EL (cell line): ENCODE data around the gene KLRG1.
A peak's percentile ranks its signal among the peaks of the same experiment; 100 is the strongest.

Experiments used
- DNase-seq: peaks from one replicate; pipeline ENCODE4 v3.0.0-alpha.2; 2016

Gene KLRG1

DNA sequence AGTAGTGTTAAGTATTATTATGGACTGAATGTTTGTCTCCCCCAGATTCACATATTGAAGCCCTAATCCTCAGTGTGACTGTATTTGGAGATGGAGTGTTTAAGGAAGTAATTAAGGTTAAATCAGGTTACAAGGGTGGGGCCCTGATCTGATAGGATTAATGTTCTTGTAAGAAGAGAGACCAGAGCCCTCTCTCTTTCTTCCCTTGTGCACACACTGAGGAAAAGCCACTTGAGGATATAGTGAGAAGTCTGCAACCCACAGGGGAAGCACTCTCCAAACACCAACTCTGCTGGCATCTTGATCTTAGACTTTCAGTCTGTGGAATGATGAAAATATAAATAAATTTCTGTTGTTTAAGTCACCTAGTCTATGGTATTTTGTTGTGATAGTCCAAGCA lies 2.2 kb upstream of the KLRG1 start:
- no peak for DNase-seq

DNA sequence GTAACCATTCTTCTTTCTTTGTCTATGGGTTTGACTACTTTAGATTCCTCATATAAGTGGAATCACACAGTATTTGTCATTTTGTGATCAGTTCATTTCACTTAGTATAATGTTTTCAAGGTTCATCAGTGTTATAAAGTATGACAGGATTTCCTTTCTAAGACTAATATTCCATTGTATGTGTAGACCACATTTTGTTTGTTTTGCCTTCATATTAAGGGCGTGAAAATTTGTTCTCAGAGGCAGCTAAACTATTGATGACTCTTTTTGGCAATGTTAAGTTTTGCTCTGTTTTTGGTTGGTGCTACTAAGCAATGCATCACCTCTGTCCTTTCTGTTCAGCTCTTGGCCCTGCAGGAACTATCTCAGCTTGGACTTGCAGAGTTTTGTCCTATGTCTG lies 1.7 kb upstream of the KLRG1 start:
- DNase-seq: no peak

GRCh38 chr12:8991371-8992345 lies 2.3 kb downstream of the KLRG1 start:
- DNase-seq: no peak

DNA sequence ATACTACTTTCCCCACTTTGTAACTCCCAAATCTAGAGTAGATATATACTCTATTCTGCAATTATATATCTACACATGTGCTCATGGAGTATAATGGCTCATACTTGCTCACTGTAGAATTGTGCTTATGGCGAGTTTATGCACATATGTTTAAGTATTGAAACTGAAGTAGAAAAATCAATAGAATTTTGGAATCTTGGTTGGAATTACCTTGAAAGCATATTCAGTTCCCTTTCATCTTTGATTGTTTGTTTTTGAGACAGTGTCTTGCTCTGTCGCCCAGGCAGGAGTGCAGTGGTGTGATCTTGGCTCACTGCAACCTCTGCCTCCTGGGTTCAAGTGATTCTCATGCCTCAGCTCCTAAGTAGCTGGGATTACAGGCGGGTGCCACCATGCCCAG lies 4.5 kb downstream of the KLRG1 start:
- DNase-seq: no peak

DNA sequence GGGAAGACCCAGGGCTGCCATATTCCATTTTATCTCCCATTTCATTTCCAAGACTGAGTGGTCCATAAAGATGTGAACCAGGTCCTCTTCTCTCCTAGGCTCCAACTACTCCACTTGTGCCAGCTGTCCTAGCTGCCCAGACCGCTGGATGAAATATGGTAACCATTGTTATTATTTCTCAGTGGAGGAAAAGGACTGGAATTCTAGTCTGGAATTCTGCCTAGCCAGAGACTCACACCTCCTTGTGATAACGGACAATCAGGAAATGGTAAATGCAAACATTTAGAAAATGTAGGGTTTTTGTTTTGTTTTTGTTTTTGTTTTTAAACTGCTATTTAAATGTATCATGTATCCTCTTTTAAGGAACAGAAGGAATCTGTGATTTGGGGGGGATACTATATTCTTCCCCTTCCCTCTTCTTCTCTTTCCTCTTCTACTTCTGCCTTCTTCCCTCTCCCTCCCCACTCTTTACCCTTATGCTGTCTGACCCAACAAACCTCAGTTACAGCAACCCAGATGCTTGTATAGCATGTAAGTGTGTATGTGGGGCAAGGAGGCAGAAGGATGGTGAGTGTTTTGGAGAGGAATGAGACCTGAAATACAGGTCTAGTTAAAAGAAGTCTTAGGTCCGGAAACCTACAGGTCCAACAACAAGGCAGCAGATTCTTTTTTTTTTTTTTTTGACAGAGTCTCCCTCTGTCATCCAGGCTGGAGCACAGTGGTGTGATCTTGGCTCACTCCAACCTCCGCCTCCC lies 5.9 kb downstream of the KLRG1 start:
- no peak for DNase-seq

- DNase-seq: peak; percentile 14
Measured at GRCh38 chr12:8996682-8997405, 7.5 kb downstream of the KLRG1 start.

DNA sequence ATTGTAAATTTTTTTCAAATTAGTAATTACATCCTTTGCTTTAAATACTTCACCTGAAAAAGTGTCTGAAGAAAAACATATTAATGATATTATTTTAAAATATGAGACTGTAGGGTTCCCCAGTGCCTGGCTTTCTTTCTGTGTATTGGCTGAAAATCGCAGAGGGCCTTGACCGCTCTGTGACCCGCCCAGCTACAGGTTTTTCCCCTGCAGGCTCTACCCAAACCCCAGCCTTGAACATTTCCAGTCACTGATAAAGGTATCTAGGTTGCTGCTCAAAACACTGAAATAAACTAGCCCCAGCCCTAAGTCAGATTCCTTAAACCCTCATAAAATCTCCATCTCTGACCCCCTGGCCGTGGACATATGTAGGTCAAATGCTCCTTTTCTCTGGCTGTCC lies 11.9 kb downstream of the KLRG1 start:
- DNase-seq: no peak

DNA sequence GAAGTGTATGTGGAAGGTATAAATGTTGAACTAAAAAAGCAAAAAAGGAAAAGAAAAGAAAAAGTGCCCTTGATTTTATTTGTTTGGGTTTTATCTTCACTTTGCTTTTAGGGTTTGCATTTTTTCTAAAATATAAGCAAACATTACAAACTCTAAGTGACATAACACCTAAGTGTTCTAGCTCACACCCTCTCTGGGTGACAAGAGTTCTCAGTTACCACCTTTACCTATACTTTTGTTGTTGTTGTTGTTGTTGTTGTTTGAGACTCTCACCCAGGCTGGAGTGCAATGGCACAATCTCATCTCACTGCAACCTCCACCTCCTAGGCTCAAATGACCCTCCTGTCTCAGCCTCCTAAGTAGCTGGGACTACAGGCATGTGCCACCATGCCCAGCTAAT lies 13.0 kb downstream of the KLRG1 start:
- DNase-seq: no peak

DNA sequence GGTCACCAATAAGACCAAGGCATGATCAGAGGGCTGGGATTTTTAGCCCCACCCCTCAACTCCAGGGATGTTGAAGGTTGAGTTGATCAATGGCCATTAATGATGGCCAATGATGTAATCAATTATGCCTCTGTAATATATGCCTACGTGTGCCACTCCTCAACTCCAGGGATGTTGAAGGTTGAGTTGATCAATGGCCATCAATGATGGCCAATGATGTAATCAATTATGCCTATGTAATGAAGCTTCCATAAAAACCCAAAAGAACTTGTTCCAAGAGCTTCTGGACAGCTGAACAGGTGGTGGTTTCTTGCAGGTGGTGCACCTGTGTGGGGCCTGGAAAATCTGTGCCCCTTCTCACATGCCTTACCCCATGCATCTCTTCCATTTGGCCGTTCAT lies 33.2 kb downstream of the KLRG1 start:
- DNase-seq: no peak

GRCh38 chr12:9024512-9024911 lies 35.2 kb downstream of the KLRG1 start:
- no peak for DNase-seq

DNA sequence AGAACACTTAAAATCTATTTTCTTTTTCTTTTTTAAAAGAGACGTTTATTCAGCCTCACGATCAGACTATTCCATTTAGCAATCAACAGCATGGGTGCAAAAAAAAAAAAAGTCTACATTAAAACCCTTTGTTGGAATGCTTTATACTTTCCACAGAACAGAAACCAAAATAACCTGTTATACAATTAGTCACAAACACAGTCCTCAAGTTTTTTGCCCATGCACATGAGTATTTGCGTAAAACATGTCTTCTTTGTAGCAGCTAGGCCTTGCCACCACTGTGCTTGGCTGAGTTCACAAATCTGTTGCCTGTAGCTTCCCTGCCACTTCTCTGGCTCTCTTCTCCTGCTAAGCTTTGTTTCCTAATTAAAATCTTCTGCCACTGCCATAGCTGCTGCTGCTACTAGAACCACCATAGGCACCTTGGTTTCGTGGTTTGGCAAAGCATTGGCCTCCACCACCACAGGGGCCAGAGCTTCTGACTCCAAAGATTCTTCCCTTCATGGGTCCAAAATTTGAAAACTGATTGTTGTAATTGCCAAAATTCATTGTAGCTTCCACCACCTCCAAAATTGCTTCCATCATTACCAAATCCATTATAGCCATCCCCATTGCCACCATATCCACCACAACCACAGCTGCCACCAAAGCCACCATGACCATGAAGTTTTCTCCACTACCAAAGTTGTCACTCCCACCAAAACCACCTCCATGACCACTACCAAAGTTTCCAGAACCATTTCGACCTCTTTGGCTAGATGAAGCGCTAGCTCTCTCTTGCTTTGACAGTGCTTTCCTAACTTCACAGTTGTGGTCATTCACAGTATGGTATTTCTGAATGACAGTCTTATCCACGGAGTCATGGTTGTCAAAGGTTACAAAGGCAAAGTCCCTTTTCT lies 38.1 kb downstream of the KLRG1 start:
- DNase-seq: no peak

DNA sequence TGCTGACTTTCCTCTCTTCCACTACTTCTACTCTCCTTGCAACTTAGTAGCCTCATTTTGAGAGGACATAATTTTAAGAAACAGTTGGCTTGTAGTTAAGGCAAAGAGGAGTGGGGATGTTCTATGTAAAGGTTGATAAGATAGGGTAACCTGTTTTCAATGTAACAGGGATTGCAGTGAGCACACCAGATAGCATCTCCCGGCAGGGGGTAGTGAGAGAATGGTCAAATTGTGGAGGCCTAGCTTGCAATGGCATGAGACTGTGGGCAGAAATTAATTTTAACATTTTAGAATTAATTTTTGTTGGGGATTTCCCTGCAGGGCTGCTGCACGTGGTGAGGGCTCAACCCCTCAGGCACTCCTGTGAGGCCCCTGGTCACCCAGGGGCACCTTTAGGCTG lies 41.4 kb downstream of the KLRG1 start:
- DNase-seq: no peak

- DNase-seq: no peak
Measured at GRCh38 chr12:9032202-9032964, 43.0 kb downstream of the KLRG1 start.

DNA sequence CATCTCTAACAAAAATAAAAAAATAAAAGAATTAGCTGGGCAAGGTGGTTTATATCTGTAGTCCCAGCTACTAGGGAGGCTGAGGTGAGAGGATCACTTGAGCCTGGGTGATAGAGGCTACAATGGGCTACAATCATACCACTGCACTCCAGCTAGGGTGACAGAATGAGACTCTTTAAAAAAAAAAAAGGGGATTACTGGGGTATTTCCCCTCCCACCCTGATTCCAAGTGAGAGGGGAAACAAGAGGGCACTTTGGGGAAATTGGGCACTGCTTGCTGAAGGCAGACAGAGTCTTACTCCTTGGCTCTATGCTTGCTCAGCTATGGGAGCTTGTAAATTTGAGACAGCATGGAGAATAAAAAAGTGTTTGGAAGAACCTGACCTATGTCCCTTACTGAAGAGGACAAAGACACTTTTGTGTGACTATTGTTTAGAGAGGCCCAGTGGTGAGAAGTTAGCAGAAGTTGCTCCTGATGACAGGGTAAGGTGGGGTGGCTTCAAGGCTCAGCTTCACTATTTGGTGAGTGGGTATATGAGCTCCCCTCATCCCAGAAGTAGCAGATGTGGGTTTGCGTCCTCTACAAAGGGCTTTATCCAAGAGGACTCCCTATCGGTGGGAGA lies 44.0 kb downstream of the KLRG1 start:
- no peak for DNase-seq

DNA sequence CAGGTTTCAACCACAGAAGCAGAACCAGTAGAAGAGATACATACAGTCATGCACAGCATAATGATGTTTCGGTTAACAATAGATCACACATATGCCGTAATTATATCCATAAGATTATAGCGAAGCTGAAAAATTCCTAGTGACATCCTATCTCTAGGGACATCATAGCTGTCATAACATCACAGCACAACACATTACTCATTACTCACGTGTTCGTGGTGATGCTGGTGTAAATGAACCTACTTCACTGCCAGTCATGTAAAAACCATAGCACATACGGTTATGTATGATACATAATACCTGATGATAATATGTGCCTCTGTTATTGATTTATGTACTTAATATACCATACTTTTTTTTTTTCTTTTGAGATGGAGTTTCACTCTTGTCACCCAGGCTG lies 44.7 kb downstream of the KLRG1 start:
- no peak for DNase-seq

DNA sequence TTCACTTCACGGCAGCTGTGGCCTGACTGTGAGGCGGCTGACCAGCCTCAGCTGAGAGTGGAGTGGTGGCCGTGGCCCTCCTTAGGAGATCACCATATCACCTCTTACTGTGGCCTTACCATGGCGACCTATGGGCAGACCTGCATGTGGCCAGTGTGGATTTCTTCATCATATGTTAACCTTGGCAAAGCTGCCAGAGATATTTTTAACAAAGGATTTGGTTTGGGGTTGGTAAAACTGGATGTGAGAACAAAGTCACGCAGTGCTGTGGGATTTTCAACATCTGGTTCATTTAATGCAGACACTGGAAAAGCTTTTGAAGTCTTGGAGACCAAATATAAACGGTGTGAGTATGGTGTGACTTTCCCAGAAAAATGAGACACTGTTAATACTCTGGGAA lies 46.9 kb downstream of the KLRG1 start:
- no peak for DNase-seq

DNA sequence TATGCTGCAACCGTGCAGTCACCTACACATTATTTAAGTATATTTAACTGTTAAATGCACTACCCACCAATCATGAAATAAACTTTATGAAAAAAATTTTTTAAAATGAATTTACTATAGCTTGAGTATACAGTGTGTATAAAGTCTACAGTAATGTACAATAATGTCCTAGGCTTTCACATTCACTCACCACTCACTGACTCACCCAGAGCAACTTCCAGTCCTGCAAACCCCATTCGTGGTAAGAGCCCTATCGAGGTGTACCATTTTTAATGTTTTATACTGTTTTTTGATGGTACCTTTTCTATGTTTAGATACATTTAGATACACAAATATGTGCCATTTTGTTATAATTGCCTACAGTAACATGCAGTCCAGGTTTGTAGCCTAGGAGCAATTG lies 48.1 kb downstream of the KLRG1 start:
- DNase-seq: no peak

- peak; percentile 31 for DNase-seq
Measured at GRCh38 chr12:9039397-9039977, 50.1 kb downstream of the KLRG1 start.

DNA sequence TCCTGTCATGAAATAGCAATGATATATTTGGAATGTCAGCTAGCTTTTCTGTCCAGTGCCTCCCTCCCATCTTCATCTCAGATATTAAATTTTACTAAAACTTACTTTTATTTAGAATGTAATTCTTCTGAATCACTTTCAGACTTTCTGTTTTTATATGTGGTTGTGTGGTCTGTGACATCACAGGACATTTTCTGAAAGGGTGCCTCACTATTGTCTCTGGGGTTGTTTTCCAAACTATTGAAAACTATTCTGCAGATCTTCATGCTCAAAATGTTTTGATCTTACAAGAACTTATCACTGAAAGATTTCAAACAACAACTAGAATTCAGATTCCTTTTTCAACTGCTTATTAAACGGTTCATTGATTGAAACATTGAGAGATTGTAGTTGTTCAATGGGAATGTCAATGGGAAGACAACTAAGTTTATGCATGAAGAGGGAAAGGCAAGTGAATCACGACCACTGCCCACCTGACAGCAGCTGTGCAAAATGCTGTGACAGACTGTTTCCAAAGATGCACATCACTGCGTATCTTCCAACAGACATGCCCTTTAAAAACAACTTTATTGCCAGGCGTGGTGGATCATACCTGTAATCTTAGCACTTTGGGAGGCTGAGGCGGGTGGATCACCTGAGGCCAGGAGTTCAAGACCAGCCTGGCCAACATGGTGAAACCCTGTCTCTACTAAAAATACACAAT lies 51.3 kb downstream of the KLRG1 start:
- DNase-seq: no peak

DNA sequence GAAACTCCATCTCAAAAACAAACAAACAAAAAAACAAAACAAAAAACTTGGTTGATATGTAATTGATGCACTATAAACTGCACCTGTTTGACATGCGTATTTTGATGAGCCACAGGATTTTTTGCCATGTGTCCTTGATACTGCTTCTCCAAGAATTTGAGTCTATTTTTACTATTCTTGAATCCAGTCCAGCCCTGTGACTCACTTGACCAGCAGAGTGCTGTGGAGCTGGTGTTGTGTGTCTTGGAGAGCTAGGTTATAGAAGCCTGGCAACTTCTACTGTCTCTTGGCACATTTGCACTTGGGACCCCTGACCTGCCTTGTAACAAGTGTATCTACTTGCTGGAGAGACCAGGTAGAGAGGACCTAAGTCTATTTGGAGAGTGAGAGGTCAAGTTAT lies 52.0 kb downstream of the KLRG1 start:
- no peak for DNase-seq
